ENCODE results near the gene KIF24.

Gene KIF24

GRCh38 chr9:34335376-34335775, 6.3 kb upstream of the KIF24 start:
- POLR2A ChIA-PET: interaction anchor here (0.5 to 2.8 kb wide), 2 partner anchors 13 to 41 kb away, joined by 4 to 9 read pairs; partner anchors contain the start of gene MYORG
- TF ChIP-seq CTCF (IDR thresholded peaks at IDR 0.05; ENCODE audit: control extremely low read depth, extremely low read depth, low read depth, missing control alignments): no peak
- CTCF ChIA-PET: interaction anchor here (0.7 to 8.0 kb wide), 4 partner anchors 24 to 256 kb away, joined by 3 to 162 read pairs (median 6); partner anchors contain the start of gene MYORG
- no peak for DNase-seq (ENCODE audit: extremely low spot score)

DNA sequence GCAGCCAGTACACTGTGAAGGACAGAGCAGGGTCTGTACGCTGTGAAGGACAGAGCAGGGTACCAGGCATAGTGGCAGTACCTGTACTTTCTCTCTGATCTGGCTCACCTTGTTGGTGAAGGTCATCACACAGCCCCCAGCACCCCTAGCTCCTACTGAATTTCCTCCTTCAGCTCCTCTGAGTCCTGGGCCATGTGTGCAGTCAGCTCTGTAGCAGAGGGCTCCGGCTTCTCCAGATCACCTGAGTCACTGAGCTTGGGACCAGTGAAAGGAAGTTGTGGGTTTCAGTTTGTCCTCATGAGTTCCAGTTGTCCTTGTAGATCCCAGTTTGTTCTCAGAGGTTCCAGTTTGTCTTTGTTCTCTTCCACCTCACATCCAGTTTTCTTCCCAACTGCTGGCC, 5.8 kb upstream of the KIF24 start:
- ChIA-PET CTCF (interaction anchor here (0.8 to 8.0 kb wide), 6 partner anchors 11 to 257 kb away, joined by 3 to 162 read pairs (median 6); partner anchors contain the start of gene MYORG), POLR2A (interaction anchor here (0.9 to 2.8 kb wide), 2 partner anchors 42 to 44 kb away, joined by 3 to 9 read pairs; partner anchors contain the start of gene MYORG)
- TF ChIP-seq CTCF (IDR thresholded peaks at IDR 0.05; ENCODE audit: control extremely low read depth, extremely low read depth, low read depth, missing control alignments): no peak
- no peak for DNase-seq (ENCODE audit: extremely low spot score)

- ChIA-PET CTCF (interaction anchor here (0.7 to 8.0 kb wide), 10 partner anchors 10 to 597 kb away, joined by 3 to 162 read pairs (median 6); partner anchors contain the start of gene MYORG), POLR2A (interaction anchor here (0.6 to 2.8 kb wide), 3 partner anchors 42 to 364 kb away, joined by 3 to 9 read pairs (median 8); partner anchors contain the start of gene MYORG)
- DNase-seq (ENCODE audit: extremely low spot score): no peak
- no peak for TF ChIP-seq CTCF (IDR thresholded peaks at IDR 0.05; ENCODE audit: control extremely low read depth, extremely low read depth, low read depth, missing control alignments)
Observed at GRCh38 chr9:34334337-34334824, 5.3 kb upstream of the KIF24 start.

DNA sequence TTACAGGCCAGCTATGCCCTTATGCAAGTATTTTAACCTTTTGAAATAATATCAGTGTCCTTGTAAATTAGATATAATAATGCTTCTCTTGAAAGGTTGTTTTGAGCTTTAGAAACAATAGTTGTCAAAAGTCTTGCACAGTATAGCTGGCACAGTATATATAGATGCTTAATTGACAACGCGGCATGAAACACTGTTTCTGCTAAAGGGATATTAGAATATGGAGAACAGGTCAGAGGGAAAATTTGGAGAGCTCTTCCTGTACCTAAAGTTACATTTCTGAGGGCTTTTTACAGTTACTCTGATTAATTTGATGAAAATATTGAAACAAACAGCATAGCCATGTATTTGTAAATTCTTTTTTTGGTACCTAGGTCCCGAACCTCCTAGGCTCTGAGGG, 4.8 kb upstream of the KIF24 start:
- ChIA-PET CTCF (interaction anchor here (0.7 to 8.0 kb wide), 12 partner anchors 11 to 596 kb away, joined by 3 to 162 read pairs (median 6); partner anchors contain the start of gene MYORG), POLR2A (interaction anchor here (0.6 to 2.8 kb wide), 2 partner anchors 43 to 364 kb away, joined by 8 to 9 read pairs; partner anchors contain the start of gene MYORG)
- no peak for TF ChIP-seq CTCF (IDR thresholded peaks at IDR 0.05; ENCODE audit: control extremely low read depth, extremely low read depth, low read depth, missing control alignments)
- no peak for DNase-seq (ENCODE audit: extremely low spot score)

GRCh38 chr9:34332076-34332964, 3.3 kb upstream of the KIF24 start:
- ChIA-PET POLR2A (interaction anchor here (0.6 kb wide), 1 partner anchor 42 kb away, joined by 3 read pairs; no protein-coding TSS in a partner anchor), CTCF (interaction anchor here (1.0 to 8.0 kb wide), 18 partner anchors 9 to 303 kb away, joined by 3 to 162 read pairs (median 5); partner anchors contain the start of gene MYORG)
- no peak for DNase-seq (ENCODE audit: extremely low spot score)
- peak; percentile 47 for TF ChIP-seq CTCF (IDR thresholded peaks at IDR 0.05; ENCODE audit: control extremely low read depth, extremely low read depth, low read depth, missing control alignments)

- TF ChIP-seq CTCF (IDR thresholded peaks at IDR 0.05; ENCODE audit: control extremely low read depth, extremely low read depth, low read depth, missing control alignments): no peak
- CTCF ChIA-PET: interaction anchor here (1.2 to 8.0 kb wide), 7 partner anchors 10 to 263 kb away, joined by 3 to 162 read pairs (median 11); partner anchors contain the start of gene MYORG
- POLR2A ChIA-PET: no interaction called here
- DNase-seq (ENCODE audit: extremely low spot score): no peak
Observed at GRCh38 chr9:34331196-34331595, 2.1 kb upstream of the KIF24 start.
